Measurements from ENCODE around the gene PDAP1. TPM values are rescaled to one million over a fixed set of nuclear protein-coding genes. Genes with fewer than 3 reads are reported as not detected.

Gene PDAP1
- total and polyA plus RNA-seq, 2 of the 8 experiments (the other 6 are each of a cell fraction or from before 2014, with no cell fraction given): 26.6 to 169 TPM

DNA sequence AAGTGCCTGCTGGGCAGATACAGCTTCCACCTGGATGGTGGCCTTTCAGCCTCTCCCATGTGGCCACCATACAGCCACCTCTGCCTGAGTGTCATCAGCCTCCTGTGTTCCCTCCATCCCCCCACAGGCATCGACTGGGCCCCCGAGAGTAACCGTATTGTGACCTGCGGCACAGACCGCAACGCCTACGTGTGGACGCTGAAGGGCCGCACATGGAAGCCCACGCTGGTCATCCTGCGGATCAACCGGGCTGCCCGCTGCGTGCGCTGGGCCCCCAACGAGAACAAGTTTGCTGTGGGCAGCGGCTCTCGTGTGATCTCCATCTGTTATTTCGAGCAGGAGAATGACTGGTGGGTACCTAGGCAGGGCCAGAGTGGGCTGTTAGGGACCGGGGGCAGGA is 20.5 kb downstream of the PDAP1 start (continued):
- TF ChIP-seq RFX5 (IDR thresholded peaks at IDR 0.05; ENCODE audit: borderline replicate concordance, low read depth, low read length) (no peak), SIN3A (conservative IDR thresholded peaks at IDR 0.05 in 1 of 2, IDR thresholded peaks at IDR 0.05 in 1 of 2; ENCODE audit: low read depth in 1 of 2, low read length in 2 of 2) (no peak)
- TF ChIP-seq, protein P1, sequence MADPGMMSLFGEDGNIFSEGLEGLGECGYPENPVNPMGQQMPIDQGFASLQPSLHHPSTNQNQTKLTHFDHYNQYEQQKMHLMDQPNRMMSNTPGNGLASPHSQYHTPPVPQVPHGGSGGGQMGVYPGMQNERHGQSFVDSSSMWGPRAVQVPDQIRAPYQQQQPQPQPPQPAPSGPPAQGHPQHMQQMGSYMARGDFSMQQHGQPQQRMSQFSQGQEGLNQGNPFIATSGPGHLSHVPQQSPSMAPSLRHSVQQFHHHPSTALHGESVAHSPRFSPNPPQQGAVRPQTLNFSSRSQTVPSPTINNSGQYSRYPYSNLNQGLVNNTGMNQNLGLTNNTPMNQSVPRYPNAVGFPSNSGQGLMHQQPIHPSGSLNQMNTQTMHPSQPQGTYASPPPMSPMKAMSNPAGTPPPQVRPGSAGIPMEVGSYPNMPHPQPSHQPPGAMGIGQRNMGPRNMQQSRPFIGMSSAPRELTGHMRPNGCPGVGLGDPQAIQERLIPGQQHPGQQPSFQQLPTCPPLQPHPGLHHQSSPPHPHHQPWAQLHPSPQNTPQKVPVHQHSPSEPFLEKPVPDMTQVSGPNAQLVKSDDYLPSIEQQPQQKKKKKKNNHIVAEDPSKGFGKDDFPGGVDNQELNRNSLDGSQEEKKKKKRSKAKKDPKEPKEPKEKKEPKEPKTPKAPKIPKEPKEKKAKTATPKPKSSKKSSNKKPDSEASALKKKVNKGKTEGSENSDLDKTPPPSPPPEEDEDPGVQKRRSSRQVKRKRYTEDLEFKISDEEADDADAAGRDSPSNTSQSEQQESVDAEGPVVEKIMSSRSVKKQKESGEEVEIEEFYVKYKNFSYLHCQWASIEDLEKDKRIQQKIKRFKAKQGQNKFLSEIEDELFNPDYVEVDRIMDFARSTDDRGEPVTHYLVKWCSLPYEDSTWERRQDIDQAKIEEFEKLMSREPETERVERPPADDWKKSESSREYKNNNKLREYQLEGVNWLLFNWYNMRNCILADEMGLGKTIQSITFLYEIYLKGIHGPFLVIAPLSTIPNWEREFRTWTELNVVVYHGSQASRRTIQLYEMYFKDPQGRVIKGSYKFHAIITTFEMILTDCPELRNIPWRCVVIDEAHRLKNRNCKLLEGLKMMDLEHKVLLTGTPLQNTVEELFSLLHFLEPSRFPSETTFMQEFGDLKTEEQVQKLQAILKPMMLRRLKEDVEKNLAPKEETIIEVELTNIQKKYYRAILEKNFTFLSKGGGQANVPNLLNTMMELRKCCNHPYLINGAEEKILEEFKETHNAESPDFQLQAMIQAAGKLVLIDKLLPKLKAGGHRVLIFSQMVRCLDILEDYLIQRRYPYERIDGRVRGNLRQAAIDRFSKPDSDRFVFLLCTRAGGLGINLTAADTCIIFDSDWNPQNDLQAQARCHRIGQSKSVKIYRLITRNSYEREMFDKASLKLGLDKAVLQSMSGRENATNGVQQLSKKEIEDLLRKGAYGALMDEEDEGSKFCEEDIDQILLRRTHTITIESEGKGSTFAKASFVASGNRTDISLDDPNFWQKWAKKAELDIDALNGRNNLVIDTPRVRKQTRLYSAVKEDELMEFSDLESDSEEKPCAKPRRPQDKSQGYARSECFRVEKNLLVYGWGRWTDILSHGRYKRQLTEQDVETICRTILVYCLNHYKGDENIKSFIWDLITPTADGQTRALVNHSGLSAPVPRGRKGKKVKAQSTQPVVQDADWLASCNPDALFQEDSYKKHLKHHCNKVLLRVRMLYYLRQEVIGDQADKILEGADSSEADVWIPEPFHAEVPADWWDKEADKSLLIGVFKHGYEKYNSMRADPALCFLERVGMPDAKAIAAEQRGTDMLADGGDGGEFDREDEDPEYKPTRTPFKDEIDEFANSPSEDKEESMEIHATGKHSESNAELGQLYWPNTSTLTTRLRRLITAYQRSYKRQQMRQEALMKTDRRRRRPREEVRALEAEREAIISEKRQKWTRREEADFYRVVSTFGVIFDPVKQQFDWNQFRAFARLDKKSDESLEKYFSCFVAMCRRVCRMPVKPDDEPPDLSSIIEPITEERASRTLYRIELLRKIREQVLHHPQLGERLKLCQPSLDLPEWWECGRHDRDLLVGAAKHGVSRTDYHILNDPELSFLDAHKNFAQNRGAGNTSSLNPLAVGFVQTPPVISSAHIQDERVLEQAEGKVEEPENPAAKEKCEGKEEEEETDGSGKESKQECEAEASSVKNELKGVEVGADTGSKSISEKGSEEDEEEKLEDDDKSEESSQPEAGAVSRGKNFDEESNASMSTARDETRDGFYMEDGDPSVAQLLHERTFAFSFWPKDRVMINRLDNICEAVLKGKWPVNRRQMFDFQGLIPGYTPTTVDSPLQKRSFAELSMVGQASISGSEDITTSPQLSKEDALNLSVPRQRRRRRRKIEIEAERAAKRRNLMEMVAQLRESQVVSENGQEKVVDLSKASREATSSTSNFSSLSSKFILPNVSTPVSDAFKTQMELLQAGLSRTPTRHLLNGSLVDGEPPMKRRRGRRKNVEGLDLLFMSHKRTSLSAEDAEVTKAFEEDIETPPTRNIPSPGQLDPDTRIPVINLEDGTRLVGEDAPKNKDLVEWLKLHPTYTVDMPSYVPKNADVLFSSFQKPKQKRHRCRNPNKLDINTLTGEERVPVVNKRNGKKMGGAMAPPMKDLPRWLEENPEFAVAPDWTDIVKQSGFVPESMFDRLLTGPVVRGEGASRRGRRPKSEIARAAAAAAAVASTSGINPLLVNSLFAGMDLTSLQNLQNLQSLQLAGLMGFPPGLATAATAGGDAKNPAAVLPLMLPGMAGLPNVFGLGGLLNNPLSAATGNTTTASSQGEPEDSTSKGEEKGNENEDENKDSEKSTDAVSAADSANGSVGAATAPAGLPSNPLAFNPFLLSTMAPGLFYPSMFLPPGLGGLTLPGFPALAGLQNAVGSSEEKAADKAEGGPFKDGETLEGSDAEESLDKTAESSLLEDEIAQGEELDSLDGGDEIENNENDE (IDR thresholded peaks at IDR 0.05; ENCODE audit: insufficient replicate concordance, low read length): no peak
